Cerebellar cortex (tissue), 1 donor: ENCODE data around the gene NEURL4.

ENCODE experiments used
- DNase-seq: peaks from one replicate; pipeline ENCODE4 v3.0.0-alpha.2; 2015; ENCODE audit warnings: low spot score

NEURL4 gene

DNA sequence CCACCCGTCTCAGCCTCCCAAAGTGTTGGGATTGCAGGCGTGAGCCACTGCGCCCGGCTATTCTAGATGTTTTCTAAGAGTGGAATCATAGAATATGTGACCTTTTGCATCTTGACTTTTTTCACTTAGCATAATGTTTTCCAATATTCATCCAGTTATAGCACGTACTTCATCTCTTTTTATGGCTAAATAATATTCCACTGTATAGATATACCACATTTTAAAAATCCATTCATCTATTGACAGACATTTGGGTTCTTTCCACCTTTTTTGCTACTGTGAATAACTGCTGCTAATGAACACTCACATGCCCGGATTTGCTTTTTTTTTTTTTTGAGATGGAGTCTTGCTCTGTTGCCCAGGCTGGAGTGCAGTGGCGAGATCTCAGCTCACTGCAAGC lies 25.0 kb downstream of the NEURL4 start:
- no peak for DNase-seq

DNA sequence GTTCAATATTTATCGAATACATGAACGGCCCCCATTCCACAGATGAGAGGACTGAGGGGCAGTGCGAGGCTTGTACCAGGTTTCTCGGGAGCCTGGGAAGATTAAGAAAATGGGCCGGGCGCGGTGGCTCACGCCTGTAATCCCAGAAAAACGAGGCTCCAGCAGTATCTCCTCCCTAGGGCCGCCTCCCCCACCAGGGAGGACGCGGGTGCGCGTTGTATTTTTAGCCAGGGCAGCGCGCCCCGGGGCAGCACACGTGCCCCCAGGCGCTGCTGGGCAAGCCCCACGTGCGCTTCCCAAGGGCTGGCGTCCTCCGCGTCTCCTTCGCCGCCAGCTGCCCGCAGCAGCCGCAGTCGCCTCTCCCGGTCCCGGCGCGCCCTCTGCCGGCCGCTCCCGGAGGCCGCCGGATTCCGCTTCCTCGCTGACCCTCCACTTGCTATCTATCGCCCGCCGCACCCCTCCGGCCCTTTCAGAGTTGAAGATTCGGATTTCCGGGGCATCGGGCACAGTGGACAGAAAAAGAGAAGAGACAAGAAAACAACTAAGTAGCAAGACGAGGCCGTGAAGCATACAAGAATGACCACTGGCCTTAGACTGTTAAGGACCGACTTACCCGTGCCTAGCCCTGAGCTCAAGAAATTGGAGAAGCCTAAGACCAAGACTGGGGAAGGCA lies 32.8 kb downstream of the NEURL4 start:
- DNase-seq, result peak; percentile 73

DNA sequence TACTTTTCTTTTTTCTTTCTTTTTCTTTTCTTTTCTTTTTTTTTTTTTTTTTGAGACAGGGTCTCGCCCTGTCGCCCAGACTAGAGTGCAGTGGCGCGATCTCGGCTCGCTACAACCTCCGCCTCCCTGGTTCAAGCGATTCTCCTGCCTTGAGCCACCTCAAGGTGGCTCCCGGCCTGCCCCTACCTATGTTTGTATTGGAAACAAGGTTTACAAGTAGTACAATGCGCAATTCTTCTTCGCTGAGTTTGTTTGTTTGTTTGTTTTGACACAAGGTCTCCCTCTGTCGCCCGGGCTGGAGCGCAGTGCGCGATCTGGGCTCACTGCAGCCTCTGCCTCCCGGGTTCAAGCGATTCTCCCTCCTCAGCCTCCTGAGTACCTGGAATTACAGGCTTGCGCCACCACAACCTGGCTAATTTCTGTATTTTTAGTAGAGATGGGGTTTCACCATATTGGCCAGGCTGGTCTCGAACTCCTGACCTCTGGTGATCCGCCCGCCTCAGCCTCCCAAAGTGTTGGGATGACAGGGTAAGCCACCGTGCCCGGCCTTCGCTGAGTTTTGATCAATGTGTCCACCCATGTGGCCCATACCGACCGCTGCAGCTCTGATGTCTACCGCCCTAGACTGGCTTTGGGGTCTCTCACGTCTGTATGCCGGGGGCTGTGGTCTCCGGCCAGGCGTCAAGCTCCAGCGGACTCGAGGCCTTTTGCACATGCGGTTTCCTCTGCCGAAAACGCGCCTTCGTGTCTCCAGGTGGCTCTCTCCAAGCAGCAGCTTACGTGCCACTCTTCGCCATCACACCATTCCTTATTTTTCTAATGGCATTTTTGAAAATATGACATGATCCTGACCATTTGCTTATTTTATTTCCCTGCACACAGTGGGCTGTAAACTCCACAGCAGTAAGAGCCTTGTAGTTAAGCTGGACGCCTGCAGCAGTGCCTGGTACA lies 33.6 kb downstream of the NEURL4 start:
- peak; percentile 39 for DNase-seq

DNA sequence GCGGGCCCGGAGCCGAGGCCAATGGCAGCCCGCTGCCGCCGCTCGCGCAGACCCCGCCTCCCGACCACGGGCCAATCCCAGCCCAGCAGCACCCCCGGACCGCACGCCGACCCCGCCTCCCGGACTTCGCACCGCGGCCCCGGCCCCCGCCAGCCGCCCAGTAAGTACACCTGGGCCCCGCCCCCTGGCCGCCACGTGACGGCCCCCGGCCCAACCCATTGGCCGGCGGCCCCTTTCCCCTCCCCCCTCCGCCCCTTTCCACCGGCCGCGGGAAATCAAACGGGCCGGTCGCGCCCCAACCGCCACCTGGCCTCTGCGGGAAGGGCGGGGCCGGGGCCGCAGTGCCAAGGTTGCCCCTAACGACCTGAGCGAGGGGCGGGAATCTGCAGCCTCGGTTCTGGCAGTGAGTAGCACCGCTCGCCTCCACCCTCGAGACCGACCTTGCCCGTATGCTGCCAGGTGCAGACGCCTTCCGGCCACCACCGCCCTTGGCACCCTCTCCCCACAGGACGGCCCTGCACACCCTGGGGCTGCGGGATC lies 34.5 kb downstream of the NEURL4 start, which contains the start of gene YBX2:
TSS of gene YBX2 (minus strand) at position 26 of the 540 bp plus-strand sequence. CDS start 139 bp downstream, outside the sequence.
- peak; percentile 71 for DNase-seq

DNA sequence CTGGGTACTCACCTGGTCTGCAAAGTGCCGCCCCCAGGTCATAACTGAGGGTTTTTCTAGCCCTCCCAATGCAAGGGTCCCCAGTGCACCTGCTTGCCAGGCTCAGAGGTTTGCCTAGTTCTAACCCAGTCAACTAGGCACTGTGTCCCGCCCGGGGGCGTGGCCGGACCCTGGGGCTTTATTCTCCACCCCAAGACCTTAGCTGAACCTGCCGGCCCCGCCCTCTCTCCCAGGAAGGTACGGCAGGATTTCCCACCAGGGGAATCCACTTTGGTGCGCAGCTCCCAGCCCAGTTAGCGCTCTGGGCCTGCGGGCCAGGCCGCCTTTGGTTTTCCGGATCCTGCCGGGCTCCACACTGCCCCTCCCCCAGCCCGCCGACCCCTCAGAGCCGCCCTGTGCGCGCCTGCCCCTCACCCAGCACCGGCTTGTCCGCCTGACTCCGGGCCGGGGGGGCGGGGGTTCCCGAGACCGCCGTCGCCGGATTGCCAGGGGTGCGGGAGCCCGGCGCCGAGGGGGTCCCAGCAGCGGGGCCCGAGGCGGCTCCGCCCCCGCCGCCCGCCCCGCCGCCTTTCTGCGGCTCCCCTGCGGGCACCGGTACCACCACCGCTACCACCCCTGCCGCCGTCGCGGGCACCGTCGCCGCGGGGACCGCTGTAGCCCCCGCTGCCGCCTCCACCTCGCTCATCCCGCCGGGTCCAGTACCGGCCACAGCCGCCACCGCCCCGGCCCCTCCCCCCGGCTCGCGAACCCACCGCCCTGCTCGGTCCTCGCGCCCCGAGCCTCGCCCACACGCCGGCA lies 35.1 kb downstream of the NEURL4 start:
- DNase-seq, result no peak

DNA sequence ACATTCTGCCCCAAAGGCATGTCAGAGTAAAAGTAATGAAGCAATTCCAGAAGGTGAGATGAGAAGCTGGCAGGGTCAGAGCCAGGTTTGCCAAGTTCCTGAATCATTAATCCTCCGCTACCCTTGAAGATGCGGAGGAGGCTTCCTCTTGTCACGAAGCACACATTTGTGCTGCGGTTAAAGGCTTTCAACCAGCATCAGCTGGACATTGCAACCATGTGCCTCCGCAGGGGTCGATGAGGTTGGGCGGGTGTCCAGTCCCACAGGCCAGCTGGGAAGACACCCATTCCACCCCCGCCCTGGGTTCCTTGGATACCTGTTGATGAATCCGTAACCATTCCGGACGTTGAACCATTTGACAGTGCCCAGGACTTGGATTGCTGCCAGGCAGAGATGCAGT lies 36.0 kb downstream of the NEURL4 start:
- DNase-seq, result no peak

DNA sequence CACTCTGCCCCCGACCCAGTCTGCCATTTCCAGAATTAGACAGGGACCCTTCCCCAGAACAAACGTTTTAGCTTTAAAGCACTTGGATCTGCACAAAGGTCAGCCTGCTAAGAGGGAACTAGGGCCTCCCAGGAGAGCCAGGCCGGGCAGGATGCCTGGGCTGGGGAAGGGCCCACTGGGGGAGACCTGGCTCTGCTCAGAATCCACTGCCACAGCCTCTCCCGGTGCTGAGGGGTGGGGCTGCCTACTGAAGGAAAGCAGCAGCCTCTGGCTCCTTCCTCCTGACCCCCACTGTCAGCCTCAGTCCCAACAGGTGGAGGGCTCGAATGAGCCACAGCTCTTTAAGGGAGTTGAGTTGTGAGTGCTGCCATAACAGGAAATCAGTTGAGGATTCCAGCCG lies 36.4 kb downstream of the NEURL4 start:
- DNase-seq, result no peak

DNA sequence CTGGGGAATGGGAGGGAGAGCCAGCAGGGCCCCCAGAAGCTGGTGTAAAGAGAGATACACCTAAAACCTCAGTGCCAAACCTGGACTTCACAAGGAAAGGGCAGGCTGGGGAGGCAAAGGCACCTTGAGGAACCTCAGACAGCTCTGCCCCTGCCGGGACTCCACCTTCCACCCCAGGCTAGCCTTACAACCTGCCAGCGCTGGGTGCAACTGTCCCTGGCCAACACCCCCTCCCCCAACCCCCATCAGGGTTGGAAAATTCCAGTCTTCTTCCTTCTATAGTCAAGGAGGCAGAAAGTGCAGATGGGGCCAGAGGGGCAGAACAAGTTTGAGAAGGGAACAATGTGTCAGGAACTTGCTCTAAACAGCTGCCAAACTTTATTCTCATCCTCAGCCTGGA lies 36.9 kb downstream of the NEURL4 start:
- no peak for DNase-seq

DNA sequence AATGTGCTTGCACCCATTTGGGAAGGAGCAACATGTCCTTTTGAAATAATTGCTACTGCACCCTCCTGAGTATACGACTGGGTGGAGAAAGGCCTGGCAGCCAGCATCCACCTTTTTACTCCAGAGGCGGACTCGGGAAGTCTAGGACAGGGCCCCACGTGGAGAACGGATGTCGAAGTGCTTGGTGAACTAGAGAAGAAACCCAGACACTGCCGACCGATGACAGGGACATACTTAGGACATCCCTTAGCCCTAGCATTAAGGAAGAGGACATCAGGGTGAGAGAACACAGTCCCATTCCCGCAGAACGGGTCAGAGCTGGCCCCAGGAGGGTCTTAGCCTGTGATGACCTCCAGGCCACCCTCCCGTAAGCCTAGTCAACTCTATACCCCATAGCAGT lies 38.5 kb downstream of the NEURL4 start:
- no peak for DNase-seq

DNA sequence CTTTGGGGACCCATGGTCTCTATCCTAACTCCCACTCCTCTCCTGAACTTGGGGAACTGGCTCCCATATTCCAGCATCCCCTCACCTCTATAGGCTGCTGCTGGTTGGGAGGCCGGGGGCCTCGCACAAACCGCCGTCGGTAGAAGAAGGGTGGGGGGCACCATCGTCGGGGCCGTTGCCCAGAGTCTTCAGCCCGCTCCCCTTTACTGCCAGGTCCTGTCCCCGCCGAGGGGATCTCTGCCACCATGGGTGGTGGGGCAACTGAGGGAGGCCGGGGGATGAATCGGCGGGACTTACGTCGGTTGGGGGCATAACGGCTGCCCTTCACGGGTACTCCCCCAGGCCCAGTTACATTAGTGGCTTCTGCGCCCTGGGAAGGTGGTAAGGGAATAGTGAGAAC lies 39.0 kb downstream of the NEURL4 start:
- DNase-seq, result no peak

DNA sequence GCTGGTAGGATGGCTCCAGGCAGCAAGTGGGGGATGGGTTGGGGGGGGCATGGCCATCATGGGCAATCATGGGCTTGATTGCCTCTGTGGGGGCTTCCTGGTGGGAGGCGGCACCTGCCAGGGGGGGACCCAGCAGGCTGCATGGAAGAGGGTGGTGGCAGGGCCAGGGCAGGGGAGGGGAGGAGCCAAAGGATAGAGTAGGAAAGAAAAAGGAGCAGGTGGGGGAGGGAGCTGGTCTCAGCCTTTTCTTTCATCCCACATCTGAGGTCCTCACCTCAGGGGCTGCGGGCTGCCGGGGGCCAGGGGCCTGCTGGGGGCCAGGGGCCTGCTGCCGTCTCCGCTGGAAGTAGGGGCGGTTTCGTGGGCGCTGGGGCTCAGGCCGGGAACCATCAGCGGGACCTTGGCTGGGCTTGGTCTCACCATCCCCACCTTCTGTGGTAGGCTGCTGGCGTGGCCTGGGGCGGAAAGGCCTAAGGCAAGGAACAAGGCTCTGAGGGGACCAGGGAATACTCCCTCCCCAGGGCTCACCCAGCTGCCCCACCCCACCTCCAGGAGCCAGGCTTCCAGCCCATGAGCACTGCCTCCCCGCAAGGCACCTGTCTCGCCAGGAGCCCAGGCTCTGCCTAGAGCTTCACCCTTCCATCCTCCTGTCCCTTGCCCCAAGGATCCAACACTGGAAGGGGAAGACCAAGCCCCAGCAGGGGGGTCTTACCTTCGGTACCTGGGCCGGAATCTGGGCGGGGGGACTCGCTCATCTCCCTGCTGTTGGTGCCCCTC lies 39.7 kb downstream of the NEURL4 start:
- DNase-seq, result no peak

DNA sequence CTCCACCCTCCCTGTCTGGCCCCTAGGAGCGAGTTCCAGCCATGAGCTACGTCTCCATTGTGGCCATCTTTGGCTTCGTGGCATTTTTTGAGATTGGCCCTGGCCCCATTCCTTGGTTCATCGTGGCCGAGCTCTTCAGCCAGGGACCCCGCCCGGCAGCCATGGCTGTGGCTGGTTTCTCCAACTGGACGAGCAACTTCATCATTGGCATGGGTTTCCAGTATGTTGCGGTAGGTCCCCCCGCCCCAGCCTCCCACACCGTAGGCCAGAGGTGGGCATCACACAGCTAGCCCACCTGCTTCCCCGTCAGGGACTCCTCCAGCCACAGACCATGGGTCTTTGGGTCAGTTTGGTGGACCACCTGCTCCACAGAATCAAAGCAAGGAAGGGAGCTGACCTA lies 43.5 kb downstream of the NEURL4 start:
- DNase-seq, result no peak

DNA sequence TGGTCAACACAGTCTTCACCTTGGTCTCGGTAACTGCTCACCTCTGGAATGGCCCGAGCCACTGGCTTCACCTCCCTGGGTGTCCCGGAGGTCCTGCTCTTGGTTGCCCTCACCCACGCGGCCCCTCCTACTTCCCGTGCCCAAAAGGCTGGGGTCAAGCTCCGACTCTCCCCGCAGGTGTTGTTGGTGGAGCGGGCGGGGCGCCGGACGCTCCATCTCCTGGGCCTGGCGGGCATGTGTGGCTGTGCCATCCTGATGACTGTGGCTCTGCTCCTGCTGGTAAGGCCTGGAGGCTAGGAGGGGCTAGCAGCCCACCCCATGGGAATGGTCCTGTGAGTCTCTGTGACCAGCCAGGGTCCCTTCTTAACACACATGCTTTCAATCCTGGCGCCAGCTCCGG lies 44.2 kb downstream of the NEURL4 start:
- DNase-seq, result no peak

DNA sequence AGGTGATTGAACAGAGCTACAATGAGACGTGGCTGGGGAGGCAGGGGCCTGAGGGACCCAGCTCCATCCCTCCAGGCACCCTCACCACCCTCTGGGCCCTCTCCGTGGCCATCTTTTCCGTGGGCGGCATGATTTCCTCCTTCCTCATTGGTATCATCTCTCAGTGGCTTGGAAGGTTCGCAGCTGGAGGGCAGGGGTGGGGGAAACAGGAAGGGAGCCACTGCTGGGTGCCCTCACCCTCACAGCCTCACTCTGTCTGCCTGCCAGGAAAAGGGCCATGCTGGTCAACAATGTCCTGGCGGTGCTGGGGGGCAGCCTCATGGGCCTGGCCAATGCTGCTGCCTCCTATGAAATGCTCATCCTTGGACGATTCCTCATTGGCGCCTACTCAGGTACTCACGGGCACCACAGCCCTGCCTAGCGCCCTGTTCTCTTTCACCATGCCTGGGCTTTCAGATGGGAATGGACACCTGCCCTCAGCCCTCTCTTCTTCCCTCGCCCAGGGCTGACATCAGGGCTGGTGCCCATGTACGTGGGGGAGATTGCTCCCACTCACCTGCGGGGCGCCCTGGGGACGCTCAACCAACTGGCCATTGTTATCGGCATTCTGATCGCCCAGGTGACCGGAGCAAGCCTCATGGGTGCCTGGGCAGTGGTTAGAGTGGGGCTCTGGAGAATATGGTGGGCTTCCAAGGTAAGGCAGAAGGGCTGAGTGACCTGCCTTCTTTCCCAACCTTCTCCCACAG lies 45.5 kb downstream of the NEURL4 start:
- DNase-seq, result no peak

DNA sequence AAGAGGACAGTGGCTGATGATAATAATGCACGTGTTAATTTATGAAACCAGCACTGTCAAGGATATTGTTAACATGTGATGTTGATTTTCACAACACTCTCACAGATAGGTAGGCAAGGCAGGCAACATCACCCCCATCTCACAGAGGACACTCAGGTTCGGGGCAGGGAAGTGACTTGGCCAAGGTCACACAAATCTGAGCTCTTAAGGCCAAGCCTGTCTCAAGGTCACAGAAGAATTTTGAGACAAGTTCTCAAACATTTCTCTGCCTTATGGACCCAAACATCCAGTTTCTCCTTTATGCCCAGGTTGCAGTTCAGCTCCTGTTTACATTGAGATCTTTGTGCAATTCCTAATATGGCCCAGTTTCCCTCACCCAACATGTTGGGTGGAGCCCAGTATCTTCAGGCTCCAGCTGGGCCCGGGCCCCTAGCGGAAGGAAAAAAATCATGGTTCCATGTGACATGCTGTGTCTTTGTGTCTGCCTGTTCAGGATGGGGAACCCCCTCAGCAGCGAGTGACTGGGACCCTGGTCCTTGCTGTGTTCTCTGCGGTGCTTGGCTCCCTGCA lies 46.3 kb downstream of the NEURL4 start:
- no peak for DNase-seq

DNA sequence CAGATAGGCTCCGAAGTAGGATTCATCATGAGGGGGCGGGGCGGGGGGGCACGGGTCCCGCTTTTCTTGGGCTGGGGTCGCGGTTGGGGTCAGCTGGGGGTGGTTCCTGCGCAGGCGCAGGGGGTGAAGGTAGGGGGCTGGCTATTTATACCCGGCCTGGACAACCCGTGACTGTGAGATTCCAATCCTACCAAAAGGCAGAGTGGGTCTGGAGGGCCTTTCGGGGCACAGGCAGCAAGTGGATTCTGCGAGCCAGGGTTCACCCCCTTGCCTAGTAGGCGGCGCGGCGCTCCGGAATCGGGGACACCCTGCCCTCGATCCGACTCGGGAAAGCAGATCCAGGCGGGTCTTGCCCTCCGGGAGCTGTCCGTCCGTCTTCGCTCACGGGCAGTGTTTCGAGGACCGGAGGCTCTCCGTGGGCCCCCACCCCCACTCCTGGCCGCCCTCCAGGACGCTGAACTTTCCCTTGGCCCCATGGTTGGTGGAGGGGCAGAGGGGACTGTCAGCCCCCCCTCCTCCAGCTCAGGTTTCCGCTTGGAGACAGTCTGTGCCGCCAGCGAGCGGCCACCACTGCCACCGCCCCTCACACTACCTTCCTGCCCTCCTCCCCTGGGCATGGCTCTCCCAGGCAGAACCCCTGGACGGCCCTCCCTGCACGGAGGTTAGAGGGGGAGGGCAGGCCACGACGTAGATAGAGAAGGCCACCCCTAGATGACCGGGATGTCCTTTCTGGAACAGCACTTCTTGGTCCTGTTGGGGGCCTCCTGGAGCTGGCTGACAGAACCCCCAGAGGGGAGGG lies 47.0 kb downstream of the NEURL4 start:
- DNase-seq, result no peak

DNA sequence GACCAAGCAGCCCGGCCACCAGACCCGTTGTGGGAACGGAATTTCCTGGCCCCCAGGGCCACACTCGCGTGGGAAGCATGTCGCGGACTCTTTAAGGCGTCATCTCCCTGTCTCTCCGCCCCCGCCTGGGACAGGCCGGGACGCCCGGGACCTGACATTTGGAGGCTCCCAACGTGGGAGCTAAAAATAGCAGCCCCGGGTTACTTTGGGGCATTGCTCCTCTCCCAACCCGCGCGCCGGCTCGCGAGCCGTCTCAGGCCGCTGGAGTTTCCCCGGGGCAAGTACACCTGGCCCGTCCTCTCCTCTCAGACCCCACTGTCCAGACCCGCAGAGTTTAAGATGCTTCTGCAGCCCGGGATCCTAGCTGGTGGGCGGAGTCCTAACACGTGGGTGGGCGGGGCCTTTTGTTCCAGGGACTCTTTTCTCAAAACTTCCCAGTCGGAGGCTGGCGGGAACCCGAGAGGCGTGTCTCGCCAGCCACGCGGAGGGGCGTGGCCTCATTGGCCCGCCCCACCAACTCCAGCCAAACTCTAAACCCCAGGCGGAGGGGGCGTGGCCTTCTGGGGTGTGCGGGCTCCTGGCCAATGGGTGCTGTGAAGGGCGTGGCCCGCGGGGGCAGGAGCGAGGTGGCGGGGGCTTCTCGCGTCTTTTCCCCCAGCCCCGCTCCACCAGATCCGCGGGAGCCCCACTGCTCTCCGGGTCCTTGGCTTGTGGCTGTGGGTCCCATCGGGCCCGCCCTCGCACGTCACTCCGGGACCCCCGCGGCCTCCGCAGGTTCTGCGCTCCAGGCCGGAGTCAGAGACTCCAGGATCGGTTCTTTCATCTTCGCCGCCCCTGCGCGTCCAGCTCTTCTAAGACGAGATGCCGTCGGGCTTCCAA lies 47.8 kb downstream of the NEURL4 start, which contains the start of gene SLC2A4:
TSS of gene SLC2A4 (plus strand) at position 645 of the 879 bp plus-strand sequence. CDS start at position 862, 217 bp downstream.
- DNase-seq, result peak; percentile 90

DNA sequence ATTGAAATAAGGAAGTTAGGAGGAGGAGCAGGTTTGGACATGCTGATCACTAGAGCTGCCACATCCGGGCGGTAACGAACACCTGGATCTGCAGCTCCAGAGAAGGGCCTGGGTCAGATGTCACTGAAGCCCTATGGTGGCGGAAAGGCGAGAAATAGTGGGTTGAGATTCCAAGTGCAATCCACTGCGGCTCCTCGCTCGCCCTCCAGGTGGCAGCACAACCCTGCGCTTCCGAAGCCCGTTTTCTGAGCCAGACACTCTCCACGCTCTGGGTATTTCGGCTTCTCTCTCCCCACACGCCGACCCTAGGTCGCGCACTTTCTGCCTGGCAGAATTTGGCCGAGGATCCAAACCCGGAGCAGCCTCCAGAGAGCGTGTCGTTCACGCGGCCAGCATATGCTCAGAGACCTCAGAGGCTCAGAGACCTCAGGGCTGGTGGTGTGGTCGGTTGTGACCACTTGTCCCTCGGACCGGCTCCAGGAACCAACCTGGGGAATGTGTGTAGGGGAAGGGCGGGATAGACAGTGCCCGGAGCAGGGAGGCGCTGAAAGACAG lies 48.5 kb downstream of the NEURL4 start:
- DNase-seq, result peak; percentile 88
